PC-3 (cell line): ENCODE data around the gene UPK3BL1.
"Not testable (repeated sequence)": the region's sequence is repeated elsewhere in the genome, so short reads cannot be mapped to it uniquely, and the experiment has no call there.

Source experiments
- EZH2 ChIP-seq: fragments of 300-600 bp; sonication (generic); IDR thresholded peaks from one replicate; pipeline ENCODE4 v1.6.1; 2017; ENCODE audit warnings: antibody characterized with exemption, mild to moderate bottlenecking, low read length; ENCODE audit not compliant: unreplicated experiment
- TF ChIP-seq, protein P1 (sequence below): fragments of 300-600 bp; sonication (generic); conservative IDR thresholded peaks from 2 replicates; pipeline ENCODE4 v1.5.1; 2017; ENCODE audit warnings: antibody characterized with exemption, low read depth, mild to moderate bottlenecking, low read length

DNA sequence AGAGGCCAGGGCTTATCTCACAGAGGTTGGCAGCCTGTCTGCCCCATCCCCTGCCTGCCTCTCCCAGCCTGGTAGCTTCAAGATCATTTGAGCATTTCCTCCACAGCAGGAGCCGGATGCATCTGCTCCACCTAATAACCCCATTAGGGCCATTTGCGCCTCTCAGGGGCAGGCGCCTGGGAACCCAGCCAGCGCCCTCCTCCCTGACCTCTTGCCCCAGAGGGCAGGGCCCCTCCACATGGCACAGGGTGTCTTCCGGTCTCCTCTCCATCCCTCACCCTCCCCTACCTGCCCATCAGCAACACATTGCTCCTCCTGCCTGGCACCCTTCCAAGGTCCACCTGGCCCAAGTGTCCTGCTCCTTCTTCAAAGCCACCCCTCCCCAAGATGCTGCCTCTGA, 7.2 kb downstream of the UPK3BL1 start:
- TF ChIP-seq, protein P1, sequence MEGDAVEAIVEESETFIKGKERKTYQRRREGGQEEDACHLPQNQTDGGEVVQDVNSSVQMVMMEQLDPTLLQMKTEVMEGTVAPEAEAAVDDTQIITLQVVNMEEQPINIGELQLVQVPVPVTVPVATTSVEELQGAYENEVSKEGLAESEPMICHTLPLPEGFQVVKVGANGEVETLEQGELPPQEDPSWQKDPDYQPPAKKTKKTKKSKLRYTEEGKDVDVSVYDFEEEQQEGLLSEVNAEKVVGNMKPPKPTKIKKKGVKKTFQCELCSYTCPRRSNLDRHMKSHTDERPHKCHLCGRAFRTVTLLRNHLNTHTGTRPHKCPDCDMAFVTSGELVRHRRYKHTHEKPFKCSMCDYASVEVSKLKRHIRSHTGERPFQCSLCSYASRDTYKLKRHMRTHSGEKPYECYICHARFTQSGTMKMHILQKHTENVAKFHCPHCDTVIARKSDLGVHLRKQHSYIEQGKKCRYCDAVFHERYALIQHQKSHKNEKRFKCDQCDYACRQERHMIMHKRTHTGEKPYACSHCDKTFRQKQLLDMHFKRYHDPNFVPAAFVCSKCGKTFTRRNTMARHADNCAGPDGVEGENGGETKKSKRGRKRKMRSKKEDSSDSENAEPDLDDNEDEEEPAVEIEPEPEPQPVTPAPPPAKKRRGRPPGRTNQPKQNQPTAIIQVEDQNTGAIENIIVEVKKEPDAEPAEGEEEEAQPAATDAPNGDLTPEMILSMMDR, result not testable (repeated sequence)
- TF ChIP-seq EZH2, result not testable (repeated sequence)
